HG03064 (cell line): ENCODE results near the gene TTYH2.
"Not testable (repeated sequence)": the region's sequence is repeated elsewhere in the genome, so short reads cannot be mapped to it uniquely, and the experiment has no call there.

Experiments used
- ATAC-seq: cut with Tn5 transposase; IDR thresholded peaks from one replicate; pipeline ENCODE4 v1.9.1; 2021; ENCODE audit warnings: low read depth; ENCODE audit not compliant: unreplicated experiment

The TTYH2 gene

DNA sequence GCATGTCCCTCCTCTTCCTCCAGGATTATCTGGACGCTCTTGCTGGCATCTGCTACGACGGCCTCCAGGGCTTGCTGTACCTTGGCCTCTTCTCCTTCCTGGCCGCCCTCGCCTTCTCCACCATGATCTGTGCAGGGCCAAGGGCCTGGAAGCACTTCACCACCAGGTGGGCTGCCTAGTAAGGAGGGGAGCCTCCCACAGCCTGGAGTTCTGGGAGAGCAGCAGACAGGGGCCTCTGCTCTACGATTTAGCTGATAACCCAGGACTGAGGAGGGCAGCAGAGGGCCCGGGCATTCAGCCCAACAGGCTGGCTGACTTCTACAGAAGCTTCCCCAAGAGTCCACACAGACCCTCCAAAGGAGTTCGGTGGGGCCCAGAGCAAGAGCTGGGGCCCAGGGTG is 38.8 kb downstream of the TTYH2 start:
- ATAC-seq = no peak

DNA sequence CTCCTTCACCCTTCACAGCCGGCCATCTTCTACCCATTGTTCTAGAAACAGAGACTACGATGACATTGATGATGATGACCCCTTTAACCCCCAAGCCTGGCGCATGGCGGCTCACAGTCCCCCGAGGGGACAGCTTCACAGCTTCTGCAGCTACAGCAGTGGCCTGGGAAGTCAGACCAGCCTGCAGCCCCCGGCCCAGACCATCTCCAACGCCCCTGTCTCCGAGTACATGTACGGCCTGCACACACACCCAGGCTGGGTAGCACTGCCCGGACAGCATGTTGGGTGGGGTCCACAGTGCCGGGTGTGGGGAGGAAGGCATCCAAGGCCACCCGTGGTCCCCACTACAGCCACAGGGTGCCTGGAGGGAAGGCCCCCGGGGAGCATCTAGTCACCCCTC is 39.7 kb downstream of the TTYH2 start:
- ATAC-seq = no peak

DNA sequence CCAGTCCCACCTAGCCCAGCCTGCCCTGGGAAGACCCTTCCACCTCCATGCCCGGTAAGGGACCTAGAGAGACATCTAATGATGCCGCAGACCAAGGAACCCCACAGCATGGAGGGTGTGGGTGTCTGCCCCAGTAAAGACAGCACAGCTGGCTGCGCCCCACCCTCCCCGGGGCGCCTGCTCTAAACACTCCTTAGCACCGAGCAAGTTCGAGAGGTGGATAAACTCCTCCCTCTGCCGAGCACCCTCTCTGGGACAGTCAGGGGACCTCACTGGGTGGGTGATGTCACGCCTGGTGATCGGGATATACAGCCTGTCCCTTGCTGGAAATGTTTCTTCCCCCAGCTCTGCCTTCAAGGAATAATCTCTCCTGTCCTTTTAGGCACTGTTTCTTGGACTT is 43.9 kb downstream of the TTYH2 start:
- ATAC-seq = no peak

DNA sequence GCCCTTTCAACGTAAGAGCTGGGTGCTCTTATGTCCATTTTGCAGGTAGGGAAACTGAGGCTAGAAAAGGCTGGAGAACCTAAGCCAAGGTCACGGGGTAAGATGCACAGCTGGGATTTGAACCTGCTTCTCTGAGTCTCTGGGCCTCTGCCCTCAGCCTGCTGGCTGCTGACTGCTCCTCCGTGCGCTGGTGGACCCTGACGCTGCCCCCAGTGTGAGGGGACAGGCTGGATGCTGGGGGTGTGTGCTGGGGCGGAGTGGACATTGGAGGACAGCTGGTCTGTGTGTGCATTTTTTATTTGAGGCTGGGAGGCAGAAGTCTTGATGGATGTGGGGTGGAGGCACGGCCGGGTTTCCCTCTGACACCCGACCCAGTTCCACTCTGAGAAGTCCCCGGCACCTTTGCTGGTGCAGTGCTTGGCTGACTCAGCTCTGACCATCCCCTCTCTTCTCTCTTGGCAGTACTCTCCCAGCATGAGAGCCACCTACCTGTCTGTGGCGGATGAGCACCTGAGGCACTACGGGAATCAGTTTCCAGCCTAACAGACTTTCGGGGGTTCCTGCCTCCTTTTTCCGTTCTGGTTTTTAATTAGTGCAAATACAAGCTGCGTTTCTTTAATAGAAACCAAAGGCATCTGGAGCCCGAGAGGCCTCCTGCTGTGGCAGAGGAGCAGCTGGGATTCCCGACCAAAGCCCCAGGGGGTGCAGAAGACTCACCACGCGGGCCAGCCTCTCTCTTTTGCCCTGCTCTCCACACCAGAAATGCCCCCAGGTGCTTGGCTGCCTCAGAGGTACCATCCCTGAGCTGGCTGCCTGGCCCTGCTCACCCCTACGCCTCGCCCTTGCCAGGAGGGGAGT is 46.5 kb downstream of the TTYH2 start:
- no peak for ATAC-seq

DNA sequence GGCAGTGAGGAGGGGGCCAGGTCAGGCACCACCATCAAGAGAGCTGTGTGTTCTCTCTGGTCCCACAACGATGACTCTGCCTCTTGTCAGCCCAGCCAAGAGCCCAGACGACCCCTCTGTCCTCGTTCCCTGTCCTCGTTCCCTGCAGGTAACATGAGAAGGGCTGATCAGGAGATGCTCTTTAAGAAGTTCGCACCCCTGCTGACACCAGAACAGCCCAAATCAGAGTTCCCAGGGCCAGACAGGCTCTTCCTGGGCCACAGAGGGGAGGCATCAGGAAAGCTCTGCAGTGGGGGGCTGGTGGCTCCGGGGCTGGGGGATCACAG is 47.1 kb downstream of the TTYH2 start:
- ATAC-seq = no peak

DNA sequence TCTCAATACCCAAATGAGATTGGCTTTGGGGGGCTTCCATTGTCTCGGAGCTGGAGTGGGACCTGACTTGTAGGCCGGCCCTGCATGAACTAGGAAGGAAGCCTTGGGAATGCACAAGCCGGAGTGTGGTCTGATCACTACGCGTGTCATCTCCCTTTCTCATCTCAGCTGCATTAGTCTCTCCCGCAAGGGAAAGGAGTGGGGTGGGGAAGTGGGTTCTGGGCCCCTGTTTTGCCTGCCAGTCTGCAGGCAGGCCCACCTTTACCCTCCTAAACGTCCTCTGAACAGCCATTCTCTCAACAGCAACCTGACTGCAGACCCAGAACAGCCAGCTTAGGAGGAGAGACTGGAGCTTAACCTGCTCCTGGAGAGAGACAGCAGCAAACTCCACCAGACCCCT is 49.2 kb downstream of the TTYH2 start:
- no peak for ATAC-seq

DNA sequence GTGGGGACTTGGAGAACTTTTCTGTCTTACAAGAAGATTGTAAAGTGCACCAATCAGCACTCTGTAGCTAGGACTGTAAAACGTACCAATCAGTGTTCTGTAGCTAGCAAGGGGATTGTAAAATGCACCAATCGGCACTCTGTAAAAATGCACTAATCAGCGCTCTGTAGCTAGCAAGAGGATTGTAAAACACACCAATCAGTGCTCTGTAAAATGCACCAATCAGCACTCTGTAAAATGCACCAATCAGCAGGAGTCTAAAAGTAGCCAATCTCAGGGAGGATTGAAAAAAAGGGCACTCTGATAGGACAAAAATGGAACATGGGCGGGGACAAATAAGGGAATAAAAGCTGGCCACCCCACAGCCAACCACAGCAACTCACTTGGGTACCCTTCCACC is 53.7 kb downstream of the TTYH2 start:
- ATAC-seq = not testable (repeated sequence)

DNA sequence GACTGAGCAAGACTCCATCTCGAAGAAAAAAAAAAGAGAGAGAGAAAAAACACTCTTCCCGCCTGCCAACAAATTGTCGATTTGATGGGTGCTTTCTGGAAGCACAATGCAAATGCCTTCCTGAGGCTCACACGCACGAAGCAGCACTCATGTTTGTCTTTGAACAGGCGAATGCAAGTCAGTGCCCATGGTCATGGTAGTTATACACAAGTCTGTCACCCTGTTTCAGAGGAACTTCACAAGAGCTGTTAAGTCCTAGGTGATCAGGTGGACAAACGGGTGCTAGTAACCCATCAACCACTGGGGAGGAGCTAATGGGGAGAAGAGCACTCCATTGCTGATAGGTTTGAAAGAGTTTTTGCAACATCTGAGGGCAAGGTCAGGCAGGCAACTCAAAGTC is 54.2 kb downstream of the TTYH2 start:
- no peak for ATAC-seq

DNA sequence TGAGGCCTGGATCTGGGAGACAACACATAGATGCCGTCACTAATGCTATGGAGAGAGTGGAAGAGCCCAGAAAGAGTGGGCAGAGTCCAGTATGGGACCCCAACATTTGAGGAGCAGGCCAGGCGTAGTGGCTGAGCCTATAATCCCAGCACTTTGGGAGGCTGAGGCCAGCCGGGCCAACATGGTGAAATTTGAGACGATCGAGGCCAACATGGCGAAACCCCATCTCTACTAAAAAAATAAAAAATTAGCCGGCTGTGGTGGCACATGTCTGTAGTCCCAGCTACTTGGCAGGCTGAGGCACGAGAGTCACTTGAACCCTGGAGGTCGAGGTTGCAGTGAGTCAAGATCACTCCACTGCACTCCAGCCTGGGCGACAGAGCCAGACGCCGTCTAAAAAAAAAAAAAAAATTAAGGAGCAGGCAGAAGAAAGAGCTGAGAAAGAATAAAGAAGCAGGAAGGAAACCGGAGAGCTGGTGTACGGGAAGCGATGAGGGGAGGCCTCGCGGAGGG is 54.7 kb downstream of the TTYH2 start:
- no peak for ATAC-seq

DNA sequence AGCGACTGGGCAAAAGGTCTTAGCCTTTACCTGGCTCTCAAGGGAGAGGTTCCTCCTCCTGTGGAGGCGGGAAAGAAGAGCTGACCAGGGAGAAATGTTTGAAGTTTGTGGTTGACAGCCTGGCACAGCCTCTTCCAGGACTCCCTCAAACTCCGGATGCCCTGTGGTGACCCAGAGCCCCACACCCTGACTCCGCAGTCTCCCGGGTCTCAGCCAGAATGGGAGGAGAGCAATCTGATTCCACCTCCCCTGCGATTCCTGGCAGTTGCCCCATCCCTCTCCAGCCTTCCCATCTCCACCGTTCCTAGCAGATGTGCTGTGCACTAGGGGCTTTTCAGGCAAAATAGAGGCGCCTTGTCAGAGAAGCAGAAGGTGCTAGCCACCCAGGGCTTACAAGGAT is 55.2 kb downstream of the TTYH2 start:
- ATAC-seq = no peak

DNA sequence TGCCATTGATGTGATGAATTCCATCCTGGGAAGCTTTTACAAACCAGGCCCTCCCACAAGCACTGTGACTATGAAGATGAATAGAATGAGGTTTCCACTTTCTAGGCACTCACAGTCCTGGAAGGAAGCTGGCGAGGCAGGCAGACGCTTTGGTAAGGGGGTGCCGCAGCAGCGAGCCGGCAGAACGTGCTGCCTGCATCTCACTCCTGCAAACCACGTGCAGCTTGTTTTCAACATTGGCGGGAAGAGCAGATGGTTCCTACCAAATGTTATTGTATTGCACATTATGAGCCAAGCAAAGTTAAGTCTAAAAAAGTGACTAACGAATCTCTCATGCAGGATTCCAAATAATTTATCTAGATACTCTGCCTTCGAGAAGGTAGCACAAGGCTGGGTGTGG is 57.0 kb downstream of the TTYH2 start:
- no peak for ATAC-seq

DNA sequence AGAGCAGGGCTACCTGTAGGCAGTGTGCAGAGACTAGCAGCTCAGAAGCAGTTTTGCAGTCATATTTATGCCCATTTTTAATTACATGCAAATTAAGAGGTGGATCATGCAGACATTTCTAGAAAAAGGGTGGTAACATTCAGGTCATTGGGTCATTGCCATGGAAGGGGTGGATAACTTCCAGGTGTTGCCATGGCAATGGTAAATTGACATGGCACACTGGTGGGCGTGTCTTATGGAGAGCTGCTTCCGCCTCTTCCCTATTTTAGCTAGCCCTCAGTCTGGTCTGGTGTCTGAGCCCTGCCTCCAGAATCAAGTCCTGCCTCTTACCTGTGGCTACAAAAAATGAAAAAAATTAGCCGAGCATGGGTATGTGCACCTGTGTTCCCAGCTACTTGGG is 57.9 kb downstream of the TTYH2 start:
- no peak for ATAC-seq

DNA sequence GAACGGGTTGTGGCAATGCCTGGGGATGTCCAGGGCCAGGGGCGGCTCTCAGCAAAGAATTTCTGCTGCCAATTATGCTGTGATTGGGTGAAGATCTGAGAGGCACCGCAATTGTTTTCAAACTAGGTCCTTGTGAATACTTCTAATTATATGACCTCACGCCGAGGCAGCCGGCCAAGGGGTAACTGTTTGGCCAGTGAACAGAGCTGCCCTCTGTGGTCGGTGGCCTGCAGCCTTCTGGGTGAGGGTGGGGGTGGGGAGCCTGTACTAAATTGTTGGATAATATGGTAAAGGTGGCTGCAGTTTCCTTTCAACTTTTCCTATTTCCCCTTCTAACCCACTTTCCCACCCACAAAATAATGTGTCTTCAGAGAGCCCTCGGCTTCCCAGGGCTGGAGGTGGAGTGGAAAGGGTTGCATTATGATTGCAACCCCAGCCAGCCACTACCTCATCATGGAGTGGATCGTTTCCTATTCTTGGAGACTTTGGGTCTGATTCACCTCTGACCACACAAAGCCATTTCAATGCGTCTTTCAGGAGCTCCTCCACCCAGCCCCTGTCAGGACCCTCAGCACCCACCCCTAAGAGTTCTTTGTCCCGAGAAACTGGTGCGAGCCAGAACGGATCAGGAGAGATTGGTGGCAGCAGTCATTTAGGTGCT is 58.7 kb downstream of the TTYH2 start:
- no peak for ATAC-seq

DNA sequence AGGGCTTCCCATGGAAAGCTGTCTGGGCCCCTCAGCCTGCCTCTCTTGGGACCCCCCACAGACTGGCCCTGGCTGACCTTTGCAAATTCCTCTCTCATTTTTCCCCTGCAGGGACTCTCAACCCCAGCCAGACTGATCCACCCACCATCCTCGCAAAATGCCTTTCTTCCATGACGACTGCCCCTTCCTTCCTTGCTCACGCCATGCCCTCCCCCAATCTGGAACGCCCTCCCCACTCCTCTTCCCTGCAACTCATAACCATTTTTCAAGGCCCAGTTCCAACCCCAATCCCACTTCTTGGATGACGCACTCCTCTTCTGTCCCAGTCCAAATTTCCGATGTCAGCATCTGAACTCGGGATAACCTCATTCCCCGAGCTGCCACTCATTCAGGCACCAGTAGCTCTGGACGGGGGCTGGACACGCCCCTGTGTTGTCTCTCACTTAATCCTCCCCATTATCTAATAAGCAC is 59.4 kb downstream of the TTYH2 start:
- ATAC-seq = no peak

DNA sequence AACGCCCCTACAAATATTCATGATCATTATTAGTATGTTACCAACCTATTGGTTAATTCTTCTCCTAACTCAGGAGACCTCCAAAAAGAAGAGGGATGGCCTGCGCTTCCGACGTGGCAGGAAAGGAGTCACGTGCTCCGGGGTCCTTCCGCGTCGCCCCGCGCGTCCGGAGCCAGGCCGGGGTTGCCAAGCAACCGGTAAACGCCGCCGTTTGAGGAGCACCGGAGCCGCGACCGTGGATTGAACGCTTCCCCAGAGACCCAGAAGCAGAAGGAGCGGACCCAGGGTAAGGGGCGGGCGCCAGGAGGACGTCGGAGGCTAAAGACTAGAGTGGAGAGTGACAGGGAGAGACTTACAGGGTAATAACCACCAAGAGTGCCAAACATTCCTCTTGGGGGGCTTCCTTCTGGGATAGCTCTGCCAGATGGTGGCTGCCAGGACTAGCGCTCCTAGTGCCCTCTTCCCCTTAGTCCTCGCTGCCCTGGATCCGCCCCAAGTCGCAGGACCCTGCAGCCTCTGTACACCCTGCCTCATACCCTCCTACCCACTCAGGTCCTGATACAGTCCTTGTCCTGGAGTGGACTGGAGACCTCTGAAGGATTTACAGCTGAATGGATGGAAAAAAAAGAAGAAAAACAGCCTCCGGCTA is 60.8 kb downstream of the TTYH2 start, which contains the start of gene DNAI2:
Gene DNAI2, plus strand, starts transcription at position 175 of the 649 bp plus-strand sequence. CDS start 7,584 bp downstream, outside the sequence.
- no peak for ATAC-seq

DNA sequence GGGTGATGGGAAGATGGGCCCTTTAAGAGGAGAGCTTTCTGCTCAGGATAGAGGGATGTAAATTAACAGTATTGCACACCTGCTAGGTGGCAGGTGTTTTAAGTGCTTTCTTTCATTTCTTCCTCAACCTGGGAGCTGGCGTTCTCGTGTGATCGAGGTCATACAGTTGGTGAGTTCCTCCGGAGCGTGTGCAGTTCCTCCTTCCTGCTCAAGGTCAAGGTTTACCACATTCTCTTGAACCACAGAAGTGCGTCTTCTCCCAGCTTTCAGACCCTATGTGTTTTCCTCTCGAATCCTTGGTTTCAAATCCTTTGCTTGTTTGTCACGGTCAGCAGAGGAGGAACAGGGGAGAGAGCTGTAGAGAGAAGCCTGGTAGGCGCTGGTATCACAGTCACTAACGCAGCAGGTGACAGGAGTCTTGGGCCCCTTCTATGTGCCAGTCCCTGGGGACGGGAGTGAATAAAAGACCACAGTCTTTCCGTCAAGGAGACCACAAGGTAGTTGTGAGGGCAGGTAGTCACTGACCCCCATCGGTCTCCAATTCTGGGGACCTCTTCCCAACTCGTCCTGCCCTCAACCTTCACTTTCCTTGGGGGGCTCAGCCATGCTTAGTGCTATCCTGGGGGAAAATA is 61.5 kb downstream of the TTYH2 start:
- ATAC-seq = no peak

DNA sequence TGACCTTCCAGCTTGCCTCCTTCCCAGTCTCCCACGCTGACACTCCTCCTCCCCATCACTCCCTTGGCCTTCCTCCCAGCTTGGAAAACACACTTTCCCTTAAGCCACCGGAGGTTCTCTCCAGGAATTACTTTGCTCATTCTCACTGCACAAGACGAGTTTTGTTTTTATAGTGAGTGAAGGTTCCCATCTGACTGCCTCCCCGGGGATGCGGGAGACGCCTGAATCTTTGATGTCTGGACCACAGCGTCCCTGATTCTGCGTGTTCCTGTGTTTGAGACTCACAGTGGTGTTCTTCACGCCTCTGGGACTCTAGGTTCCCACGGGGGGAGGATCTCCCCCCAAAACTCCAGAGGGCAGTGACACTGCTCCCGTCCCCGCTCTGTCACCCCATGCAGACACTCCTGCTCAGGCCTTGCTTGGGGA is 62.7 kb downstream of the TTYH2 start:
- ATAC-seq = no peak

DNA sequence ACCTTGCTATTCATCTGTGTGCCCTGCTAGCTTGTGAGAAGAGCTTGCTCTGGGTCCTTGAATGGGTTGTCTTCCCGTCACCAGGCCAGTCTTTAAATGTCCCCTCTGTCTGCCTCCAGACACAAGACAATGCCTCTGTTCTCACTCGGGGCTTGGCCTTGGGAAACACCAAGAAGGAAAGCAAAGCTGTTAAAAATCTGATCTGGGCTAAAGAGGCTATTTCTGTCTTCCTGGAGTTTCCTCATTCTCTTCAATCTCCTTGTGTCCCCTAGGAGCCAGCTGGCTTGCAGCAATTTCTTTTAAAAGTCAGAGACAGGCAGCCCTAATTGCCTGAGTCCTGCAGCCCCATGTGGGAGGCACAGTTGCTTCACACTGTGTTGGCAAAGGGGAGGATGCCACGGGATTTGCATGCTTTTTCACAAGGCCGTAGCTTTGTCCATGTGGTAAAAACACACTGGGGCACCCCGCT is 63.2 kb downstream of the TTYH2 start:
- ATAC-seq = no peak

DNA sequence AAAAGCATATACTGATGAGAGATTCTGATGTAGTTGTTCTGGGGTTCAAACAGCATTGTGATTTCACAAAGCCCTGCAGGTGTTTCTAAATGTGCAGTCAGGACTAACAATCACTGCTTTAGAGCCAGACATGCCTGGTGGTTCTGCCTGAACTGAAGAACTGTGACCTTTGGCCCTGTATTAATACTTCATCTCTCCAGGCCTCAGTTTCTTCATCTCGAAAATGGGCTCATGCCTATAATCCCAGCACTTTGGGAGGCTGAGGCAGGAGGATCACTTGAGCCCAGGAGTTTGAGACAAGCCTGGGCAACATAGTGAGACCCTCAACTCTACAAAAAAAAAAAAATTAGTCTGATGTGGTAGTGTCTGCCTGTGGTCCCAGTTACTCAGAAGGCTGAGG is 64.6 kb downstream of the TTYH2 start:
- no peak for ATAC-seq

DNA sequence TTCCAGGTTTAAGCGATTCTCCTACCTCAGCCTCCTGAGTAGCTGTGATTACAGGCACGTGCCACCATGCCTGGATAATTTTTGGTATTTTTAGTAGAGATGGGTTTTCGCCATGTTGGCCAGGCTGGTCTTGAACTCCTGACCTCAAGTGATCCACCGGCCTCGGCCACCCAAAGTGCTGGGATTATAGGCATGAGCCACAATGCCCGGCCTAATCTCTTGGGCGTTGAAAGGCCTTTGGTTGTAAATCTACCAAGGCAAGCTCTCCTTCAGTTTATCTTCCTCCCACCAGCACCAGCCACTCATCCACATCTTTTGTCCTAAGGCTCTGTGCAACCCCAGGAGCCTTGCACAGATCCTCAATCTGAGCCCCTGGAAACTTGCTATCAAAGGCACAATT is 66.2 kb downstream of the TTYH2 start:
- ATAC-seq = not testable (repeated sequence)

DNA sequence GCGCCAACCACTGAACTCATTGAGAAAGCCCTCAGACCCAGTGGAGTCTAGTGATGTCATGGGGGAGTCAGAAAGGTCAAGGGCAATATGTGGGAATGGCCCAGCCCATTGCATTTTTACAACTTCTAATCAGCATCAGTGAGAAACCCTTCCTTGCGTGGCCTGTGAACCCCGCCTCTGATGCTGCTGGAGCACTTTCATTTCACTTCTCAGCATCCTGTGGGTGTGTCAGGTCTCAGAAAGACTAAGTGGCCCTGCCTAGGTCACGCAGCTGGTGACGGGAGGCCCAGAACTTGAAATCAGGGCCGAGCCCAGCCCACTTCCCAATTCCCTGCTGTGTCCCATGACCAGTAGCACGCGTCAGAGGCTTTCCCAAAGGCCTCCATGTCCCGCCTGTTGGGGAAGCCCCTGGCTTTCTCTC is 66.7 kb downstream of the TTYH2 start:
- no peak for ATAC-seq
